Measurements from ENCODE around the gene SLIT3. TPM values are rescaled to one million over a fixed set of nuclear protein-coding genes. Genes with fewer than 3 reads are reported as not detected.

Gene SLIT3
- total RNA-seq, 1 experiment from 2014 or later, result 0.92 TPM

- WGBS (ENCODE audit: extremely low coverage, insufficient read length, low lambda C conversion rate), result no CpG with 5 or more reads among the region's 10 CpGs
- Mint-ChIP-seq H3K4me1 (peaks cover 40 to 45% of the 10 kb centered on the region in 2 experiments), H3K36me3 (ENCODE audit: insufficient read depth in 1 of 3, low read depth in 3 of 3) (peaks cover 0 to 5% (median 0%) of the 10 kb centered on the region in 3 experiments; a peak in 1 of 7 replicates), H3K27ac (no peak overlapping the region; a peak in 1 of 7 replicates), H3K9me3 (peaks cover 0 to 5% of the 10 kb centered on the region in 2 experiments; a peak in 2 of 5 replicates), H3K4me3 (no peak overlapping the region), H3K27me3 (ENCODE audit: low read depth) (peaks cover 17% of the 10 kb centered on the region)
- no peak overlapping the region for H2AFZ ChIP-seq (ENCODE audit: low read length)
- no peak overlapping the region for H3K27ac ChIP-seq (ENCODE audit: insufficient read length, low read depth, low read length)
- no peak overlapping the region for H3K14ac ChIP-seq (ENCODE audit: insufficient read depth, low read length)
- H3K9ac ChIP-seq (ENCODE audit: extremely low read depth, insufficient read length, low read length), result no peak overlapping the region
- no peak overlapping the region for H4K91ac ChIP-seq (ENCODE audit: insufficient read length, low read depth, low read length)
- no peaks in the 10 kb centered on the region for H3K23me2 ChIP-seq (ENCODE audit: insufficient read length, low read depth, low read length, poor library complexity, severe bottlenecking)
- 0 out of 2 replicates have a peak, but pooled peaks cover 3% of the 10 kb centered on the region for H3K4me1 ChIP-seq (ENCODE audit: insufficient read depth, low read length)
- no peak overlapping the region for H3K56ac ChIP-seq (ENCODE audit: insufficient read length, low read depth, low read length)
- no peak overlapping the region for H2BK15ac ChIP-seq (ENCODE audit: low read depth, low read length)
- H3K4ac ChIP-seq (ENCODE audit: low read depth, low read length), result no peak overlapping the region
- H3K18ac ChIP-seq (ENCODE audit: insufficient read length, low read depth, low read length), result no peak overlapping the region
- H2BK5ac ChIP-seq (ENCODE audit: insufficient read length, low read length), result no peak overlapping the region
- H4K8ac ChIP-seq (replicated peaks; ENCODE audit: insufficient read length, low read depth, low read length), result no peak overlapping the region
- H3K79me1 ChIP-seq (ENCODE audit: insufficient read depth, low read depth, low read length, poor library complexity, severe bottlenecking), result no peaks in the 10 kb centered on the region
- H3K23ac ChIP-seq (ENCODE audit: insufficient read length, low read depth, low read length), result no peak overlapping the region
- no peak overlapping the region for H4K5ac ChIP-seq (ENCODE audit: insufficient read length, low read depth, low read length)
- no peak overlapping the region for H2BK12ac ChIP-seq (ENCODE audit: insufficient read length, low read depth, low read length)
- H3K9me3 ChIP-seq (ENCODE audit: control insufficient read depth, low read depth, low read length), result no peaks in the 10 kb centered on the region
- no peak overlapping the region for H2BK120ac ChIP-seq (ENCODE audit: low read depth, low read length, poor library complexity, severe bottlenecking)
- TF ChIP-seq CTCF (conservative IDR thresholded peaks at IDR 0.05), result no peak
- no peak overlapping the region for H2BK20ac ChIP-seq (ENCODE audit: low read depth, low read length, poor library complexity, severe bottlenecking)
- no peaks in the 10 kb centered on the region for H4K20me1 ChIP-seq (ENCODE audit: control insufficient read depth, insufficient read depth, insufficient read length)
- H3K4me2 ChIP-seq (ENCODE audit: insufficient read depth, insufficient read length, low read length), result no peak overlapping the region
- no peak for DNase-seq
- no peak overlapping the region for H3T11ph ChIP-seq (ENCODE audit: low read length)
- H3K27me3 ChIP-seq (ENCODE audit: insufficient read depth, low read length), result no peaks in the 10 kb centered on the region
- H2AK5ac ChIP-seq (ENCODE audit: insufficient read length, low read length), result no peak overlapping the region
- H3K79me2 ChIP-seq (ENCODE audit: insufficient read depth, low read length), result no peaks in the 10 kb centered on the region
Measured at GRCh38 chr5:169097374-169098326, 203.3 kb downstream of the SLIT3 start.
